SU-DHL-6 (cell line): ENCODE results near the gene LTBP4.

Experiments used
- EZH2phosphoT487 ChIP-seq: fragments of 200-600 bp; sonication (generic), shearing (Covaris generic); conservative IDR thresholded peaks from 2 replicates; pipeline ENCODE4 v1.6.1; 2018; ENCODE audit warnings: mild to moderate bottlenecking, antibody characterized with exemption, low read length, moderate library complexity, mixed read lengths
- TF ChIP-seq, protein P1 (sequence below): fragments of 200-600 bp; sonication (generic); IDR thresholded peaks from one replicate; pipeline ENCODE4 v1.5.1; 2017; ENCODE audit warnings: antibody characterized with exemption, mild to moderate bottlenecking, low read length, moderate library complexity; ENCODE audit not compliant: insufficient read depth, poor library complexity, severe bottlenecking

DNA sequence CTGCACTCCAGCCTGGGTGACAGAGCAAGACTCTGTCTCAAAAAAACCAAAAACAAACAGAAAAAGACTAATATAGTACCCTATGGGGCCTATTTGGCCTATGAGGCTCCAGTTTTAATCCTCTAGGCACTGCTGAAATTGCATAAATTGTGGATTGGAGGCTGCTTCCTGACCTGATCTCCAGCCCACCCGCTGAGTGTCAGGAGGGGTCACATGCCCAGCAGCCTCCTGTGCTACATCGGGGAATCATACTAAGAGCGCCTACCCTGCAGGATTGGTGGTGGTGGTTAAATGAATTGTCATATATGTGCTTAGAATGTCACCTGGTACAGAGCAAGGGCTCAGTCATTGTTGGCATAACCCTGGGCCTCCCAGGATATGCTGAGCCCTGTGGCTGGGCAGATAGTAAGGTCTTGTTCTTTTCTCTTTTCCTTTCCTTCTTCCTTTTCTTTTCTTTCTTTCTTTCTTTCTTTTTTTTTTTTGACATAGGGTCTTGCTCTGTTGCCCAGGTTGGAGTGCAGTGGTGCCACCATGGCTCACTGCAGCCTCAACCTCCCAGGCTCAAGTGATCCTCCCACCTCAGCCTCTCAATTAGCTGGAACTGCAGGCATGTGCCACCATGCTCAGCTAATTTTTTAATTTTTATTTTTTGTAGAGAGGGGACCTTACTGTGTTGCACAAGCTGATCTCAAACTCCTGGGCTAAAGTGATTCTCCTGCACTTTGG, 31.3 kb downstream of the LTBP4 start:
- TF ChIP-seq, protein P1, sequence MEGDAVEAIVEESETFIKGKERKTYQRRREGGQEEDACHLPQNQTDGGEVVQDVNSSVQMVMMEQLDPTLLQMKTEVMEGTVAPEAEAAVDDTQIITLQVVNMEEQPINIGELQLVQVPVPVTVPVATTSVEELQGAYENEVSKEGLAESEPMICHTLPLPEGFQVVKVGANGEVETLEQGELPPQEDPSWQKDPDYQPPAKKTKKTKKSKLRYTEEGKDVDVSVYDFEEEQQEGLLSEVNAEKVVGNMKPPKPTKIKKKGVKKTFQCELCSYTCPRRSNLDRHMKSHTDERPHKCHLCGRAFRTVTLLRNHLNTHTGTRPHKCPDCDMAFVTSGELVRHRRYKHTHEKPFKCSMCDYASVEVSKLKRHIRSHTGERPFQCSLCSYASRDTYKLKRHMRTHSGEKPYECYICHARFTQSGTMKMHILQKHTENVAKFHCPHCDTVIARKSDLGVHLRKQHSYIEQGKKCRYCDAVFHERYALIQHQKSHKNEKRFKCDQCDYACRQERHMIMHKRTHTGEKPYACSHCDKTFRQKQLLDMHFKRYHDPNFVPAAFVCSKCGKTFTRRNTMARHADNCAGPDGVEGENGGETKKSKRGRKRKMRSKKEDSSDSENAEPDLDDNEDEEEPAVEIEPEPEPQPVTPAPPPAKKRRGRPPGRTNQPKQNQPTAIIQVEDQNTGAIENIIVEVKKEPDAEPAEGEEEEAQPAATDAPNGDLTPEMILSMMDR = no peak
- no peak for TF ChIP-seq EZH2phosphoT487
